GM21515 (cell line): Measurements from ENCODE around the gene MCEE.
"Not testable (repeated sequence)": the region's sequence is repeated elsewhere in the genome, so short reads cannot be mapped to it uniquely, and the experiment has no call there.

Source experiments
- ATAC-seq: cut with Tn5 transposase; IDR thresholded peaks from one replicate; pipeline ENCODE4 v1.9.1; 2021; ENCODE audit not compliant: unreplicated experiment

The MCEE gene

DNA sequence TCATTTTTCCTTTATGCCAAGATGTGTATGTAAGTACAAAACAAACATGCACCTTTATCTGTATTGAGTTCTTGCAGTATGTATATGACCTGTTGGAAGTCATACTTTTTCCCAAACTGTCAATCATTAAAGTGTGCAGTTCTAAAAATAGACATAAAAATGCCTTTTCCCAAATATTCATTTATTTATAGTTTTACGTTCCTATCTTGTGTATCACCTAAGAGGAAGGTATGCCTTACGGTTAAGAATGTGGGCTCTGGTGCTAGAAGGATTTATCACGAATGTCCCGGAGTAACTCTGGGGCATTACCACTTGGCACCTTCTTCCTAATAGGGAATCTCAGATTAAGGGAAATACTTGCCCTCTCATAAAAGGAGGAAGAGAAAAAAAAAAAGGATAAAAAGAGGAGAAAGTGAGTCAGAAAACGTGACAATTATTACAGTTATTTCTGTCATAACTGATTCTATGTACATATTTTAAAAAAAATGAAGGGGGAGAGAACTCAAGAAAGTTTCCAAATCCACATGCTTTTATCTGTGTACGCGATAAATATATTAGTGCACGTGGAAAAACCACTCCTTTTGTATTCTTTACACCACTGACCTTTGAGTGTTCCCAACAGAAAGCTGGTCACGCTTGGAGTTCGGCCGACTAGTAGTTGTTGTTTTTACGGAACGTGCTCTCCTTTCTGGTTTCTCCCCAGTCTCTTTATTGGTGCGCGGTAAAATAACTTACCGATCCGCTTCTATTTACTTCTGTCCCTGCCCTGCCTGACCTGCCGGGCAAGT is 721 bp downstream of the MCEE start:
- ATAC-seq: no peak

DNA sequence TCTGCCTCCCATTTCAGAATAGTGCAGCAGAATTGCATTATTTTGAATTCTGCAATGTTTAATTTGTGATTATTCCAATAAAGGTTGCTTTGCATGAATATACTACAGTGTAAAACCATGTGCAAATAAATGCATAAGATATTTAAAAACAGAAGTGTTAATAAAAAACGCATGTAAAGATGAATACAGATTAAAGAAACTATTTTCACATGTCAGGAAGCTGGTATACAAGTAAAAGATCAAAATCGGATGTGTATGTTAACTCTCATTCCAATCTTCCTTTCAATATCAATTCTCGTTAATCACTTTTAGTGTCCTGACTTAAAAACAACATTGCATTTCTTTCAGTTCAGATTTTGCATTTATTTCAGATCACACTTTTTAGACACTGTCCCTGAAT is 3.1 kb downstream of the MCEE start:
- ATAC-seq: no peak

DNA sequence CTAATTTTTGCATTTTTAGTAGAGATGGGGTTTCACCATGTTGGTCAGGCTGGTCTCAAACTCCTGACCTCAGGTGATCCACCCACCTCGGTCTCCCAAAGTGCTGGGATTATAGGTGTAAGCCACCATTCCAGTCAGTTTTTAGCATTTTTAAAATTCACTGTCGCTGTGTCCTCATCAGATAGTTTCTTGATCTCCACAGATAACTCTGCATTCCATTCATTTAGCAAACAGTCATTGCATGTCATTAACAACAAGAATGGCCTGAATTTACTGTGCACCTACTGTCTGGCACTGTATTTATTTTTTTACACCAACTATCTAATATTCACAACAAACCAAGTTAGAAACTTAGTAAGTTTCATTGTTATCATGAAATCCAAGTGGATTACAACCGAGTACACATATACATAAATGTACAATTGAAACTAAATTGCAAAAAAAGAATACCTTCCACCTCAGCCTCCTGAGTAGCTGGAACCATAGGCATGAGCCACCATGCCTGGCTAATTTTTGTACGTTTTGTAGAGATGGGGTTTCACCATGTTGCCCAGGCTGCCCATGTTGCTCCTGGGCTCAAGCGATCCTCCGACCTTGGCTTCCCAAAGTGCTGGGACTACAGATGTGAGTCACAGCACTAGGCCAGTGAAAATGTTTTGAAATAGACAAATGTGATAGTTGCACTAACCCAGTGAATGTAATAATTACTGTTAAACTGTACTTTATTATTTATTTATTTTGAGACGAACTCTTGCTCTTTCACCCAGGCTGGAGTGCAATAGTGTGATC is 4.3 kb downstream of the MCEE start:
- ATAC-seq: no peak

DNA sequence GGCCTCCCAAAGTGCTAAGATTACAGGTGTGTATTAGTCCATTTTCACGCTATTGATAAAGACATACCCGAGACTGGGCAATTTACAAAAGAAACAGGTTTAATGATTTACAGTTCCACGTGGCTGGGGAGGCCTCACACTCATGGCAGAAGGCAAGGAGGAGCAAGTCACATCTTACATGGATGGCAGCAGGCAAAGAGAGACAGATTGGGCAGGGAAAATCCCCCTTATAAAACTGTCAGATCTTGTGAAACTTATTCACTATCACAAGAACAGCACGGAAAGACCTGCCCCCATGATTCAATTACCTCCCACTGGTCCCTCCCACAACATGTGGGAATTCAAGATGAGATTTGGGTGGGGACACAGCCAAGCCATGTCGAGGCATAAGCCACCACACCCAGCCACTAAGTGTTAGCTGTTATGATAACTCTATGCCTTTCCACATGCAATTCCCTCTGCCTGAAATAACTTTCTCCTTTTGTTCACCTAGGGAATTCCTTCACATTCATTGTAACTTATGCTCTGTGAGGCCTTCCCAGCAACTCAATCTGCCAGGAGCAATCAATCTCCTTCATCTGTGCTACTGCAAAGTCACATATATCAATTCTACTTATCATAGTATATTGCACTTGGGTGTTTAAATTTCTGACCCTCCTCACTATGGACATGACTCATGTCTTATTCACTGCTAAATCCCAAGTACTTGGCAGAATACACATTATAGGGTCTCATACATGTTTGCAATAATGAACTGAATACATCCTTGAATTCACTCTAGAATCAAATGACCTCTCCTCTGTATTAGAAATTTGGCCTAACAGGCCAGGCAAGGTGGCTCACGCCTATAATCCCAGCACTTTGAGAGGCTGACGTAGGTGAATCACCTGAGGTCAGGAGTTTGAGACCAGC is 7.4 kb downstream of the MCEE start:
- no peak for ATAC-seq

DNA sequence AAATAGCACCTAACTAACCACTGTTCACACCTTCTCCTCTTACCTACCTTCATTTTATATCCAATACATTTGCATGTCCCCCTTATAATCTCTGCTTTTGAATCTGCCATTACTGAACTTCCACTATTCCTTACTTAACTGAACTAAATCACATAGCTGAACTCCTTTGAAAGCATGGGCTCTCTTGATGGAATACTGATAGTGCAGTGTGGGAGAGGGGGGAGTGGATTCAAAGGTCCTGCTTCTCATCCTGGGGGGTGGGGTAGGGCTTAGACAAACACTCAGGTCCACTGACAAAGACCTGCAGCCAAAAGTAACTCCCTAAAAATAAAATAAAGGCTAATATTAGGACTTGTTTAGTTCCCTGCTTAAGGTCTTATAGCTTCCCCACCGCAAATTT is 8.6 kb downstream of the MCEE start:
- no peak for ATAC-seq

DNA sequence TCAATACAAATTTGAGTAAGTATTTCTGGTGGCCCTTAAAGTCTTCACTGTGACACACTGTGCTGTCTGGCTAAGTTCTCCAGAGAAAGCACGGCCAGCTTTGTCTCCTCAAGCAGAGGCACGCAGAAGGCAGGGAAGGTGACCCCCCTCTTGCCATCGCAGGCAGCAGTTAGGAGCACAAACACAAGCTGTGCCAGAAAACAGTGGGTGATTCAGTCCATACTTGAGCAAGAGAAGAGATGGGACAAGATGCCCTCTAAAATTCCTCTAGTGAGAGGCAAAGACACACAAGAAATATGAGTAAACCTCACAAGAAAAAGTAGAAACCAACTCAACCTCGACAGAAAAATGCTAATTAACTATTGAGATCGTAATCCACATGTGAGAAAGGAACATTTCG is 9.8 kb downstream of the MCEE start:
- no peak for ATAC-seq

DNA sequence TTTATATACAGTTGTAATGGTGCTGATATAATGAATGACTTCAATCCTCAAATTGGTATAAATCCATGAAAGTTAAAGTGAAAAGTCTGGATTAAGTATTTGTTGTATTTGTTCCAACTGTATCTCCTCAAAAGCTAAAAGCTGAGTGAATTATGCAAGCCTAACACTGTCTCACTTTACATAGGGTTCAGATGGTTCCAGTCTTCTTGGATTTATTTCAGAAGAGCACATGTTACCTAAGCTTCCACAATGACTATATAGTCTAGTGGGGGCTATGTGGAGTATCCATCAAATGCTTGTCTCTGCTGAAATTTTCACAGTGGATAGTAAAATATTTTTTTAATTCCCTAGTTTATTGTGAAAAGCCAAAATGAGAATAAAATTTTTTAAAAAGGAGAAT is 13.0 kb downstream of the MCEE start:
- no peak for ATAC-seq

DNA sequence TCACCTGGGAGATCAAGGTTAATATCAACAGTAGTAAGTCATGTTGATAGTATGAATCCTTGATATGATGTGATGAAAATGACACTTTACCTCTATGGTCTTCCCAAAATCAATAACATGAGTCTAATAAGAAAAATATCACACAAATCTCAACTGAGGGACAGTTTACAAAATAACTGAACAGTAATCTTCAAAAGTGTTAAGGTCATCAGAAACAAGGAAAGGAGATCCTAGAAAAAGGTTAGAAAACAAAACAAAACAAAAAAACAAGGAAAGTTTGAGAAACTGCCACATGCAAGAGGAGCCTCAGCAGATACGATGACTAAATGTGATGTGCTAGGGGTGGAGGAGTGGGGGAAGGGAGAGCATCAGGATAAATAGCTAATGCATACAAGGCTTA is 16.2 kb downstream of the MCEE start:
- ATAC-seq: no peak

DNA sequence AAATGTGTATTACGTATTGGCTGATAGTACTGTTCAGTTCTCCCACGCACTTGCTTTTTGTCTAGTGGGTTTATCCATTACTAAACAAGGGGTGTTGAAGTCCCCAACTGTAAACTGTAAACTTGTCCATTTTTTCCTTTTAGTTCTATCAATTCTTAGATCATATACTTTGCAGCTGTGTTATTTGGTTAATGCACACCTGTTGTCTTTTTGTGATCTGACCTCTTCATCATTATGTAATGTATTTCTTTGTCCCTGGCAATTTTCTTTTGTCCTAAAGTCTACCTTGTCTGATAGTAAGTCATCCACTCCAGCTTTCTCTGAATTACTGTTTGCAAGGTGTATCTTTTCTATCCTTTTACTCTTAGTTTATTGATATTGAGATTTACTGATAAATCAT is 21.9 kb downstream of the MCEE start:
- ATAC-seq: no peak

DNA sequence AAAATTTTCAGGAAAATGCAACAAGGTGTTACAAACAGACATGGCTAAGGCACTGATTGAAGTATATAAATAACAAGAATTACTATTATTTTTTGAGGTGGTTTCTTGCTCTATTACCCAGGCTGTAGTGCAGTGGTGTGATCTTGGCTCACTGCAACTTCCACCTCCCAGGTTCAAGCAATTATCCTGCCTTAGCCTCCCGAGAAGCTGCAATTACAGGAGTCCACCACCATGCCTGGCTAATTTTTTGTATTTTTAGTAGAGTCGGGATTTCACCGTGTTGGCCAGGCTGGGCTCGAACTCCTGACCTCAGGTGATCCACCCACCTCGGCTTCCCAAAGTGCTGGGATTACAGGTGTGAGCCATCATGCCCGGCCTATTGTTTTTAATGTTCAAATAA is 23.6 kb downstream of the MCEE start:
- ATAC-seq: not testable (repeated sequence)

DNA sequence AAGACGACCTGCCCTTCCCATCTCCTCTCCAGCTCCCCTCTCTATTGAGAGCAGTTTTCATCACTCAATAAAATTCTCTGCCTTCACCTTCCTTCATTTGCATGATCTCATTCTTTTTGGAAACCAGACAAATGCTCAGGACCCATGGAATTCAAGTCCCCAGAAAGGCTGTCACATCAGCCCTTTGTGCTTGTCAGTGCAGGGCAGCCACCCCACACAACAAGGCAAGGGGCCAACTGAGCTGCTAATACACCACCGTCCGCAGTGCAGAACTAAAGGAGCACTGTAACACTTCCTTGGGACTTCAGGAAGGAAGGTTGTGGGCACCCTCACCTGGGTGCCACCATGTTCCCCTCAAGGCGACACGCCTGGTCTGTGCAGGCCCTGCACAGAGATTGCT is 26.2 kb downstream of the MCEE start:
- no peak for ATAC-seq

DNA sequence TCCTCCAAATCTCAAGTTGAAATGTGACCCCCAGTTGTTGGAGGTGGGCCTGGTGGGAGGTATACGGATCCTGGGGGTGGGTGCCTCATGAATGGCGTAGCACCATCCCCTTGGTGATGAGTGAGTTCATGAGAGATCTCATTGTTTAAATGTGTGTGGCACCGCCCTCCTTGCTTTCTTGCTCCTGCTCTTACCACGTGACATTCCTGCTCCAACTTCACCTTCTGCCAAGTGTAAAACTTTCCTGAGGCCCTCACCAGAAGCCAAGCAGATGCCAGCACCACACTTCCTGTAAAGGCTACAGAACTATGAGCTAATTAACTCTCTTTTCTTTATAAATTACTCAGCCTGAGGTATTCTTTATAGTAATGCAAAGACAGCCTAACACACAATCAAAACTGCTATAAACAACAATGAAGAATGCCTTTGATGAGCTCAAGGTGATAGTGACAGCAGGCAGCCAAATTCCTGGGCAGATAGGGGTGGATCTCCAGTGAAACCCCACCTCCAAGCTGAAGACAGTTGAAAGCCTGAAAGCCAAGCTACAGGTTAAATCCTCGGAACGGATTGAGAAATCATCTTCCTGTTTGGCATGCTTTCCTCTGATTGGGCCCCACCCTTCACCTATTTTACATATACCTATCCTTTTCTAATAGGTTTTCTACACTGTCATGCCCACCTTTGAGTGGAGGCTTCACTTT is 26.9 kb downstream of the MCEE start:
- no peak for ATAC-seq

DNA sequence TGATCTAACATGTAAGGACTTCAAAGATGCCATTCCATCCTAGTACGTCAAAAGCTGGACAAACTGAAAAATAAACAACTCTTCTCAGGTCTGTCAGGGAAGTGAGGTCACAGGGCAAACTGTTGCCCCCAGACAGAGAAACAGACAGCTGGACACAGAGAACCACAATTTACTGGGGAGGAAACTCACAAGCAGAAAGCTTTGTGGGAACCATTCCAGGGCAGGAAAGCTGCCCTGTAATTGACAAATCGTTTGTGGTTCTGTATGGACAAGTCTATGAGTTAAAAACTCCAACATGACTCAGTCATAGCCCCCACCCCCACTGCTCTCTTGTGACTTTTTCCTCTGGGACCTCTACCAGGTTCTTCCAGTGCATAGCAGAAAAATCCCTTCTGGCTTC is 28.4 kb downstream of the MCEE start:
- ATAC-seq: no peak

DNA sequence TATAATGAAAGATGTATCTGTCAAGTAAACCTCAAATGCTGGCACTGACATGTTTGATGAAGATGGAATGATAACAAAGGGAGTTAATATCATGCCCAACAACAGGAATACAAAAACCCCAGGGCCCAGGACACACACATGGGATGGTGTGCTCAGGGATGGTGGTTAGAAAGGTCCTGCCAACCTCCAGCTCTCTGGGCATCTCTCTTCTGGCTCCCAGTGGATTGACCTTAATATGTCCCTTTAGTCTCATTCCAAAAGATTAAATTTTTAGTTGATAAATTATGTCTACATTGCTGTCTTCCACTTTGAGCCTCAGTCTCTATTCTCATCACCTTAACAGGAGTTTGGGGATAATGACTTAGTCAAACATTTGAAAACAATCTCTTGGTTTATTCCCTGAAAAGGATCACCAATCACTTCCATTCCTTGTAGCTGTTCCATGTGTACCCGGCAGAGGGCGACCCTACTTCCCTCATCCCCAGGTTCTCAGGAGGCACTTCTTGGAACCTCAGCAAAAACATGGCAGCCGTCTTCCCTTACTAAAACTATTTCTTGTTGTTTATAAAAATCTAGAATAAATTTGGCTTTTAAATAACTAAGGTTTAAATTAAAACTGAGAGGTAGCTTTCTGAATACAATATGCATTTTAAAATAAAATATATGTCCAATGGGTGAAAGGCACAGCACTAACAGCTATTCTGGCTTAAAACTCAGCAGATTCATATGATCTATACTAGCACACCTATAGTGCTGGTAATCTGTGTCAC is 29.6 kb downstream of the MCEE start:
- ATAC-seq: no peak

DNA sequence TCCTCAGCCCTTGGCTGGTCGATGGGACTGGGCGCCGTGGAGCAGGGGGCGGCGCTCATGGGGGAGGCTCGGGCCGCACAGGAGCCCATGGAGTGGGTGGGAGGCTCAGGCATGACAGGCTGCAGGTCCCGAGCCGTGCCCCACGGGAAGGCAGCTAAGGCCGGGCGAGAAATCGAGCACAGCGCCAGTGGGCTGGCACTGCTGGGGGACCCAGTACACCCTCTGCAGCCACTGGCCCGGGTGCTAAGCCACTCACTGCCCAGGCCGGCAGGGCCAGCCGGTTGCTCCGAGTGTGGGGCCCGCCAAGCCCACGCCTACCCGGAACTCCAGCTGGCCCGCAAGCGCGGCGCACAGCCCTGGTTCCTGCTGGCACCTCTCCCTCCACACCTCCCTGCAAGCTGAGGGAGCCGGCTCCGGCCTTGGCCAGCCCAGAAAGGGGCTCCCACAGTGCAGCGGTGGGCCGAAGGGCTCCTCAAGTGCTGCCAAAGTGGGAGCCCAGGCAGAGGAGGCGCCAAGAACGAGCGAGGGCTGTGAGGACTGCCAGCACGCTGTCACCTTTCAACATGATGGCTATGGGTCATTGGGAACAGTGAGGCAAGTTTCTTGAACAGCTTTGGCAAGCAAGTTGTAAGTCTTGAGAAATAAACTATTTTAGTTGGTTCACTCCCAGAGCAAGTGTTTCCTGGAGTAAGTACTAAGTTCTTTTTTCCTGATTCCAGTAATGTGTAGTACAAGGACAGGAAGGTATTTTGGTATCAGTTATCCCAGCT is 37.4 kb downstream of the MCEE start:
- not testable (repeated sequence) for ATAC-seq

DNA sequence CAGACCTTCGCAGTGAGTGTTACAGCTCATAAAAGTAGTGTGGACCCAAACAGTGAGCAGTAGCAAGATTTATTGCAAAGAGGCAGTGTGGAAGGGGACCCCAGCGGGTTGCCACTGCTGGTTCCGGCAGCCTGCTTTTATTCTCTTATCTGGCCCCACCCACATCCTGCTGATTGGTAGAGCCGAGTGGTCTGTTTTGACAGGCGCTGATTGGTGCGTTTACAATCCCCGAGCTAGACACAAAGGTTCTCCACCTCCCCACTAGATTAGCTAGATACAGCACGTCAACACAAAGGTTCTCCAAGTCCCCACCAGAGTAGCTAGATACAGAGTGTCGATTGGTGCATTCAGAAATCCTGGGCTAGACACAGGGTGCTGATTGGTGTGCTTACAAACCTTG is 38.2 kb downstream of the MCEE start:
- not testable (repeated sequence) for ATAC-seq

DNA sequence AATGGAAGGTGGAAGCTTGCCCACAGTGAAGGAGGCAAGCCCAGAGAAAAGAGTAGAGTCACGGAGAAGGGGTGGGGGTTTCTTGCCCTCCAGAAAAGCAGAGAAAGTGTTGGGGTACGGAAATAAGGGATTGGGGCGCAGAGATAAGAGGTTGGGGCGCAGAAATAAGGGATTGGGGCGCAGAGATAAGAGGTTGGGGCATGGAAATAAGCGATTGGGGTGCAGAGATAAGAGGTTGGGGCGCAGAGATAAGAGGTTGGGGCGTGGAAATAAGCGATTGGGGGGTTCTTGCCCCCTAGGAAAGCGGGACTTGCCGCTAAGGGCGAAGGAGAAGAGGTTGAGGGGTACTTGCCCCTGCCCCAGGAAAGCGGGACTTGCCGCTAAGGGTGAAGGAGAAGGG is 40.6 kb downstream of the MCEE start:
- ATAC-seq: not testable (repeated sequence)

DNA sequence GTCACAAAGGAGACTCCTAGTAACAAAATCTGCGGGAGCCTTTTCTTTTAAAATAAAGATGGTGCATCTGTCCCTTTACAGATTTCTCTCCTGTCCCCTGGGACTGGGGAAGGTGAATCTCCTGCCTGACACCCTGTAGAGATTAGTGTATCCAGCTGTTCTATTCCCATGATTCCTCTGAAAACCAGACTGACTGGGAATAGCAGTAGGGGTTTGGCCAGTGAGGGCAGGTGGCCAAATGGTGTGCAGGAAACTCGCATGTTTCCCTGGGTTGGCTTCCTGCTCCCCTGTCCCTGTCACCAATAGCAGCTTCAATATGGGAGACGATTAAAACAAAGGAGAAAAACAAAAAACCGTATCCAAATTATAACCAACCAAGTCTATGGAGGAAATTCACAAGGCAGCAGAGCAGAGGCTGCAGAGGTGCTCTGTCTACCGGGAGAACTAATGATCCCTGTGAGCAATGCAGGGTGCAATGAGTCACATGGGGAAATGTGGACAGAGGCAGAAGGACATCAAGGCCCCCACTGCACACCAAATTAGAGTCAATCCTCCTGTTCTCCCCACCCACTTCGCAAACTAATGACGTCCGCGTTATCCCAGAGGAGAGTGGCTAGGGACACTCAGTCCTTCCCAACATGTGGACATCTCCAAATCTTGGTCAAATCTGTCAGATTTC is 44.6 kb downstream of the MCEE start:
- not testable (repeated sequence) for ATAC-seq
